ENCODE data around the gene DES. TPM values are rescaled to one million over a fixed set of nuclear protein-coding genes. Genes with fewer than 3 reads are reported as not detected.

The DES gene
- total and polyA plus RNA-seq, 2 donors (not counting 3 experiments of a cell fraction or from before 2014, with no cell fraction given): not detected

- H3K4me3 ChIP-seq (replicated peaks in 1 of 3; ENCODE audit: insufficient read depth in 1 of 3, low read depth in 1 of 3, low read length in 3 of 3): no peak overlapping the region
- no peak overlapping the region for H3K4me2 ChIP-seq (ENCODE audit: insufficient read depth, low read length)
- H3K9me3 ChIP-seq (replicated peaks; ENCODE audit: control insufficient read depth, insufficient read depth, low read length): no peaks in the 10 kb centered on the region
- TF ChIP-seq MYC (IDR thresholded peaks at IDR 0.05; ENCODE audit: low read depth, low read length) (no peak), EZH2 (IDR thresholded peaks at IDR 0.05; ENCODE audit: borderline replicate concordance, low read depth, low read length, severe bottlenecking) (no peak), POLR2AphosphoS5 (IDR thresholded peaks at IDR 0.05; ENCODE audit: insufficient read depth, low read depth, low read length) (no peak), POLR2A (IDR thresholded peaks at IDR 0.05; ENCODE audit: low read depth, low read length) (no peak), GATA2 (IDR thresholded peaks at IDR 0.05; ENCODE audit: insufficient read depth, insufficient read length, low read depth, low read length) (no peak), JUN (IDR thresholded peaks at IDR 0.05; ENCODE audit: borderline replicate concordance, insufficient read depth, insufficient read length, low read depth) (no peak), FOS (IDR thresholded peaks at IDR 0.05; ENCODE audit: borderline replicate concordance, insufficient read depth, low read length) (no peak)
- TF ChIP-seq, protein P1, sequence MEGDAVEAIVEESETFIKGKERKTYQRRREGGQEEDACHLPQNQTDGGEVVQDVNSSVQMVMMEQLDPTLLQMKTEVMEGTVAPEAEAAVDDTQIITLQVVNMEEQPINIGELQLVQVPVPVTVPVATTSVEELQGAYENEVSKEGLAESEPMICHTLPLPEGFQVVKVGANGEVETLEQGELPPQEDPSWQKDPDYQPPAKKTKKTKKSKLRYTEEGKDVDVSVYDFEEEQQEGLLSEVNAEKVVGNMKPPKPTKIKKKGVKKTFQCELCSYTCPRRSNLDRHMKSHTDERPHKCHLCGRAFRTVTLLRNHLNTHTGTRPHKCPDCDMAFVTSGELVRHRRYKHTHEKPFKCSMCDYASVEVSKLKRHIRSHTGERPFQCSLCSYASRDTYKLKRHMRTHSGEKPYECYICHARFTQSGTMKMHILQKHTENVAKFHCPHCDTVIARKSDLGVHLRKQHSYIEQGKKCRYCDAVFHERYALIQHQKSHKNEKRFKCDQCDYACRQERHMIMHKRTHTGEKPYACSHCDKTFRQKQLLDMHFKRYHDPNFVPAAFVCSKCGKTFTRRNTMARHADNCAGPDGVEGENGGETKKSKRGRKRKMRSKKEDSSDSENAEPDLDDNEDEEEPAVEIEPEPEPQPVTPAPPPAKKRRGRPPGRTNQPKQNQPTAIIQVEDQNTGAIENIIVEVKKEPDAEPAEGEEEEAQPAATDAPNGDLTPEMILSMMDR (IDR thresholded peaks at IDR 0.05; ENCODE audit: extremely low read depth in 1 of 2, insufficient read depth in 1 of 2, low read depth in 1 of 2, low read length in 2 of 2): no peak
- TF ChIP-seq, protein P2, sequence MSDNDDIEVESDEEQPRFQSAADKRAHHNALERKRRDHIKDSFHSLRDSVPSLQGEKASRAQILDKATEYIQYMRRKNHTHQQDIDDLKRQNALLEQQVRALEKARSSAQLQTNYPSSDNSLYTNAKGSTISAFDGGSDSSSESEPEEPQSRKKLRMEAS (IDR thresholded peaks at IDR 0.05; ENCODE audit: insufficient read depth, insufficient read length): no peak
- BruUV-seq (replicated peaks): no TSS peak
- H3K79me2 ChIP-seq (ENCODE audit: control insufficient read depth, insufficient read depth, low read length): no peaks in the 10 kb centered on the region
- H3K27me3 ChIP-seq (ENCODE audit: control insufficient read depth in 2 of 2, insufficient read depth in 2 of 2, low read length in 2 of 2): no peaks in the 10 kb centered on the region
- no peak for DNase-seq (ENCODE audit: low read depth, low spot score)
- H3K9ac ChIP-seq (replicated peaks; ENCODE audit: extremely low read depth, insufficient read depth, low read length): no peak overlapping the region
- dilution Hi-C loops (cut with MboI; ENCODE audit: extremely low pct_ligation_motif_present, low sequenced_read_pairs): no loop called here
- H3K36me3 ChIP-seq (ENCODE audit: control insufficient read depth in 2 of 2, extremely low read depth in 1 of 2, insufficient read depth in 2 of 2, low read length in 2 of 2): peaks cover 0 to 36% of the 10 kb centered on the region in 2 experiments
- no peak overlapping the region for H3K27ac ChIP-seq (ENCODE audit: insufficient read depth, low read depth, low read length)
- peaks cover 9% of the 10 kb centered on the region for H3K4me1 ChIP-seq (ENCODE audit: control insufficient read depth, extremely low read depth, insufficient read depth, low read length)
- no peak for FAIRE-seq
- no peaks in the 10 kb centered on the region for H4K20me1 ChIP-seq (replicated peaks; ENCODE audit: control insufficient read depth, extremely low read depth, insufficient read depth, low read length)
- ChIA-PET POLR2A (no interaction called here), CTCF (no interaction called here)
- H2AFZ ChIP-seq (ENCODE audit: low read depth, low read length): no peak overlapping the region
- H3K9me1 ChIP-seq (replicated peaks; ENCODE audit: control insufficient read depth, extremely low read depth, insufficient read depth, low read length): no peaks in the 10 kb centered on the region
- intact Hi-C loops (cut with micrococcal nuclease): loop anchor here (10.0 kb wide), 1 partner anchor 819 kb away; the partner anchor contains the start of genes CNOT9 and USP37
These were observed 34.0 kb upstream of the DES start for GRCh38 chr2:219384083-219384713.
